ENCODE measurements around the gene PRDX2. TPM values are rescaled to one million over a fixed set of nuclear protein-coding genes. Genes with fewer than 3 reads are reported as not detected.
A peak's percentile ranks its signal among the peaks of the same experiment; 100 is the strongest.

The PRDX2 gene
- total and polyA plus RNA-seq, 2 donors from 2014 or later, result 171 to 664 TPM

DNA sequence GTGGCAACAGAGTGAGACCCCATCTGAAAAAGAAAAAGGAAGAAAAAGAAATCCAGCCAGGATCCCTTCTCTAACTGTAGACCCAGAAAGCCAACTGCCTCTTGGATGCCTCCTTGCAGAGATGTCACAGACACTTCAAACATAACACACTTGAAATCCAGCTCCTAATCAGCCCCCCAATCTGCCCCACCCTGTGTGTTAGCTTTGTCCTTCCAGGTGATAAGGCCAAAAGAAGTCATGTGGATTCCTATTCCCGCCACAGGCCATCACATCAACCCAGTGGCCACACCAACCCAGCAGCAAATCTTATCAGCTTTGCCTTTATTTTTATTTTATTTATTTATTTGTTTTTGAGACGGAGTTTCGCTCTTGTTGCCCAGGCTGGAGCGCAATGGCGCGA, 41.9 kb downstream of the PRDX2 start:
- TF ChIP-seq, protein P1, sequence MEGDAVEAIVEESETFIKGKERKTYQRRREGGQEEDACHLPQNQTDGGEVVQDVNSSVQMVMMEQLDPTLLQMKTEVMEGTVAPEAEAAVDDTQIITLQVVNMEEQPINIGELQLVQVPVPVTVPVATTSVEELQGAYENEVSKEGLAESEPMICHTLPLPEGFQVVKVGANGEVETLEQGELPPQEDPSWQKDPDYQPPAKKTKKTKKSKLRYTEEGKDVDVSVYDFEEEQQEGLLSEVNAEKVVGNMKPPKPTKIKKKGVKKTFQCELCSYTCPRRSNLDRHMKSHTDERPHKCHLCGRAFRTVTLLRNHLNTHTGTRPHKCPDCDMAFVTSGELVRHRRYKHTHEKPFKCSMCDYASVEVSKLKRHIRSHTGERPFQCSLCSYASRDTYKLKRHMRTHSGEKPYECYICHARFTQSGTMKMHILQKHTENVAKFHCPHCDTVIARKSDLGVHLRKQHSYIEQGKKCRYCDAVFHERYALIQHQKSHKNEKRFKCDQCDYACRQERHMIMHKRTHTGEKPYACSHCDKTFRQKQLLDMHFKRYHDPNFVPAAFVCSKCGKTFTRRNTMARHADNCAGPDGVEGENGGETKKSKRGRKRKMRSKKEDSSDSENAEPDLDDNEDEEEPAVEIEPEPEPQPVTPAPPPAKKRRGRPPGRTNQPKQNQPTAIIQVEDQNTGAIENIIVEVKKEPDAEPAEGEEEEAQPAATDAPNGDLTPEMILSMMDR (IDR thresholded peaks at IDR 0.05; ENCODE audit: borderline replicate concordance, extremely low read depth, insufficient read depth), result no peak
- peaks cover 0 to 2% (median 0%) of the 10 kb centered on the region in 3 donors for H3K4me1 ChIP-seq (ENCODE audit: control insufficient read depth in 2 of 3, insufficient read depth in 2 of 3, low read depth in 1 of 3, low read length in 3 of 3)
- no peaks in the 10 kb centered on the region for H3K27me3 ChIP-seq (ENCODE audit: control insufficient read depth, insufficient read depth, low read length)
- peaks cover 0 to 13% (median 2%) of the 10 kb centered on the region in 3 donors for H3K36me3 ChIP-seq (ENCODE audit: control insufficient read depth in 2 of 3, insufficient read depth in 3 of 3, low read length in 3 of 3)
- no peak overlapping the region for H3K9ac ChIP-seq (ENCODE audit: low read length in 3 of 3)
- intact Hi-C loops (cut with DNase I), result loop anchor here (5.0 kb wide), 1 partner anchor 83 kb away; no protein-coding TSS in a partner anchor
- no peak overlapping the region for H3K4me3 ChIP-seq (ENCODE audit: low read length in 3 of 3)
- H3K27ac ChIP-seq (ENCODE audit: low read depth in 2 of 2, low read length in 2 of 2), result no peak overlapping the region
- DNase-seq, result no peak
- H3K9me3 ChIP-seq (ENCODE audit: control insufficient read depth in 2 of 3, insufficient read depth in 1 of 3, low read length in 3 of 3), result no peaks in the 10 kb centered on the region
- FAIRE-seq, result no peak

DNA sequence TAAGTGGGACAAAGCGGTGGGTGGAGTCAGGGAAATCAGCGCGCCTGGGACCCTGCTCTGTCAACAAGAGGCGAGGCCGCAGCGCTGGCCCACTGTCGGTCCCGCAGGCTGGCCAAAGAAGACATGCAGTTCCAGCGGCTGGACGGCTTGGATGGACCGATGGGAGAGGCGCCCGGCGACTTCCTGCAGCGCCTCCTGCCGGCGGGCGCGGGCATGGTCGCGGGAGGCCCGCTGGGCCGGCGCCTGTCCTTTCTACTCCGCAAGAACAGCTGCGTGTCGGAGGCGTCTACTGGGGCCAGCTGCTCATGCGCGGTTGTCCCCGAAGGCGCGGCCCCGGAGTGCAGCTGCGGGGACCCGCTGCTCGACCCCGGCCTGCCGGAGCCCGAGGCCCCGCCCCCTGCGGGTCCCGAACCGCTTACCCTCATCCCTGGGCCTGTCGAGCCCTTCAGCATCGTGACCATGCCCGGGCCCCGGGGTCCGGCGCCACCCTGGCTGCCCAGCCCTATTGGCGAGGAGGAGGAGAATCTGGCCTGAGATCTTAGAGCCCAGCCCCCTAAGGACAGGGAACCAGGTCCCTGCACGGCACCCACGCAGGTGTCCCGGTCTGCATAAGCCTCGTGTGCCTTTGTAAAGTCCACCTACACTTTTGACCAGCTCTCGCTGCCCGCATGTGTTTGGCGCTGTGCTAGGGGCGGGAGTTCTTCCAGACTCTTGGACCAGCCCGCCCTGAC, 43.9 kb downstream of the PRDX2 start:
- intact Hi-C loops (cut with DNase I), result no loop called here
- TF ChIP-seq, protein P1 (IDR thresholded peaks at IDR 0.05; ENCODE audit: borderline replicate concordance, extremely low read depth, insufficient read depth), result peak; percentile 75
- peak; percentile 78 to 89 (median 87) for DNase-seq

DNA sequence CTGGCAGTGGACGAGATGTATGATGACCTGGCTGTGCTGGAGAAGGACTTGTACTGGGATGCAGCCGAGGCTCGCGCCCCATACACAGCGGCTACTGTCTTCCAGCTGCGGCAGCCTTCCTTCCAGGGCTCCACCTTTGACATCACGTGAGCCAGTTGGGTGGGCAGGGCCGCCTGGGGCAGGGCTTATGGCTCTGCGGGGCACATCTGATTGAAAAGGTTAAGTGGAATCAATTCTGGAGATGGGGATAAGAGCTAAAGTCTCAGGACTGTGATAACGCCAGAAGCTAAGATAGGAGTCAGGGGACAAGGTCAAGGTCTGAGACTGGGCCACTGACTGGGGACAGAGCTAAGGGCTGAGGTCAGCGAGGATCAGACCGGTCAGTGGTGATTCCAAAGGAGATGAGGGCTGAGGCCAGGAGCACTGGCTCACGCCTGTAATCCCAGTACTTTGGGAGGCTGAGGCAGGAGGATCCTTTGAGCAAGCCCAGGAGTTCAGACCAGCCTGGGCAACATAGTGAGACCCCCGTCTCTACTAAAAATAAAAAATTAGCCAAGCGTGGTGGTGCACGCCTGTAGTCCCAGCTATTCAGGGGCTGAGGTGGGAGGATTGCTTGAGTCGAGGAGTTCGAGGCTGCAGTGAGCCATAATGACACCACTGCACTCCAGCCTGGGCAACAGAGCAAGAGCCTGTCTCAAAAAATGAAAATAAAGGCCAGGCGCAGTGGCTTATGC, 45.3 kb downstream of the PRDX2 start:
- H3K9me3 ChIP-seq (ENCODE audit: control insufficient read depth in 2 of 3, insufficient read depth in 1 of 3, low read length in 3 of 3), result no peaks in the 10 kb centered on the region
- no peaks in the 10 kb centered on the region for H3K27me3 ChIP-seq (ENCODE audit: control insufficient read depth, insufficient read depth, low read length)
- H3K4me1 ChIP-seq (ENCODE audit: control insufficient read depth in 2 of 3, insufficient read depth in 2 of 3, low read depth in 1 of 3, low read length in 3 of 3), result peaks cover 0 to 2% (median 0%) of the 10 kb centered on the region in 3 donors
- TF ChIP-seq, protein P1 (IDR thresholded peaks at IDR 0.05; ENCODE audit: borderline replicate concordance, extremely low read depth, insufficient read depth), result no peak
- intact Hi-C loops (cut with DNase I), result no loop called here
- H3K4me3 ChIP-seq (ENCODE audit: low read length in 3 of 3), result no peak overlapping the region
- H3K36me3 ChIP-seq (ENCODE audit: control insufficient read depth in 2 of 3, insufficient read depth in 3 of 3, low read length in 3 of 3), result no peaks in the 10 kb centered on the region
- FAIRE-seq (no peak), DNase-seq (no peak)
- H3K9ac ChIP-seq (ENCODE audit: low read length in 3 of 3), result no peak overlapping the region
- no peak overlapping the region for H3K27ac ChIP-seq (ENCODE audit: low read depth in 2 of 2, low read length in 2 of 2)

More for the DNA sequence above, 43.9 kb downstream of the PRDX2 start:
- no peaks in the 10 kb centered on the region for H3K27me3 ChIP-seq (ENCODE audit: control insufficient read depth, insufficient read depth, low read length)
- peaks cover 0 to 3% (median 0%) of the 10 kb centered on the region in 3 donors for H3K36me3 ChIP-seq (ENCODE audit: control insufficient read depth in 2 of 3, insufficient read depth in 3 of 3, low read length in 3 of 3)
- peaks cover 0 to 2% (median 0%) of the 10 kb centered on the region in 3 donors for H3K4me1 ChIP-seq (ENCODE audit: control insufficient read depth in 2 of 3, insufficient read depth in 2 of 3, low read depth in 1 of 3, low read length in 3 of 3)
- no peak overlapping the region for H3K27ac ChIP-seq (ENCODE audit: low read depth in 2 of 2, low read length in 2 of 2)
- H3K9me3 ChIP-seq (ENCODE audit: control insufficient read depth in 2 of 3, insufficient read depth in 1 of 3, low read length in 3 of 3), result no peaks in the 10 kb centered on the region
- peak overlapping the region in 2 of 3 donors; percentile 7 to 16 for H3K9ac ChIP-seq (ENCODE audit: low read length in 3 of 3)
- peak overlapping the region in 2 of 3 donors; percentile 33 to 39 for H3K4me3 ChIP-seq (ENCODE audit: low read length in 3 of 3)
- FAIRE-seq, result no peak
